GM12872 (cell line): ENCODE results near the gene STARD4.

ENCODE experiments used
- TF ChIP-seq, protein P1 (sequence below): IDR thresholded peaks from 3 replicates; pipeline ENCODE4 v1.5.1; 2011; ENCODE audit warnings: low read depth, mild to moderate bottlenecking, low read length, moderate library complexity; ENCODE audit not compliant: insufficient read depth

The STARD4 gene

DNA sequence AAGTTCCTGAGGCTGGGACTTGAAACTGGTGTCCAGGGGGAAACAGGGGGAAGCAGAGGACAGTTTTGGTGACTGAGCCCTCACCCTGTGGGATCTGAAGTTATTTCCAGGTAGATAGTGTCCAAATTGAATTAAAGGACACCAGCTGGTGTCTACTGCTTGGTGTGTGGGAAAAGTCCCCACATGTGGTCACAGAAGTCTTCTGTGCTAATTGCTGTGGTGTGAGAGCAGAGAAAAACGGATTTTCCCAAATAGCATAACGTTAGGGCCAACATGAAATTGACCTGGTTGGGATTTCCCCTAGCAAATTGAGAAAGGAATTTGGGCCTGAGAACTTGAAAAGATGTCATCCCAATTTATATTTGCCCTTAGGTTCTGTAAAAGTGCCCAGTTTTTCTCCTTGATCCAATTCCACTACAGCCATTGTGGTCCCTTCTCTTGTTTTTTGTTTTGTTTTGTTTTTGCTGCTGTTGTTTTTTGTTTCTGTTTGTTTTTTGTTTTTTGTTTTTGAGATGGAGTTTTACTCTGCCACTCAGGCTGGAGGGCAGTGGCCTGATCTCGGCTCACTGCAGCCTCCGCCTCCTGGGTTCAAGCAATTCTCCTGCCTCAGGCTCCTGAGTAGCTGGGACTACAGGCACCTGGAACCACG is 5.6 kb upstream of the STARD4 start:
- TF ChIP-seq, protein P1, sequence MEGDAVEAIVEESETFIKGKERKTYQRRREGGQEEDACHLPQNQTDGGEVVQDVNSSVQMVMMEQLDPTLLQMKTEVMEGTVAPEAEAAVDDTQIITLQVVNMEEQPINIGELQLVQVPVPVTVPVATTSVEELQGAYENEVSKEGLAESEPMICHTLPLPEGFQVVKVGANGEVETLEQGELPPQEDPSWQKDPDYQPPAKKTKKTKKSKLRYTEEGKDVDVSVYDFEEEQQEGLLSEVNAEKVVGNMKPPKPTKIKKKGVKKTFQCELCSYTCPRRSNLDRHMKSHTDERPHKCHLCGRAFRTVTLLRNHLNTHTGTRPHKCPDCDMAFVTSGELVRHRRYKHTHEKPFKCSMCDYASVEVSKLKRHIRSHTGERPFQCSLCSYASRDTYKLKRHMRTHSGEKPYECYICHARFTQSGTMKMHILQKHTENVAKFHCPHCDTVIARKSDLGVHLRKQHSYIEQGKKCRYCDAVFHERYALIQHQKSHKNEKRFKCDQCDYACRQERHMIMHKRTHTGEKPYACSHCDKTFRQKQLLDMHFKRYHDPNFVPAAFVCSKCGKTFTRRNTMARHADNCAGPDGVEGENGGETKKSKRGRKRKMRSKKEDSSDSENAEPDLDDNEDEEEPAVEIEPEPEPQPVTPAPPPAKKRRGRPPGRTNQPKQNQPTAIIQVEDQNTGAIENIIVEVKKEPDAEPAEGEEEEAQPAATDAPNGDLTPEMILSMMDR: no peak

DNA sequence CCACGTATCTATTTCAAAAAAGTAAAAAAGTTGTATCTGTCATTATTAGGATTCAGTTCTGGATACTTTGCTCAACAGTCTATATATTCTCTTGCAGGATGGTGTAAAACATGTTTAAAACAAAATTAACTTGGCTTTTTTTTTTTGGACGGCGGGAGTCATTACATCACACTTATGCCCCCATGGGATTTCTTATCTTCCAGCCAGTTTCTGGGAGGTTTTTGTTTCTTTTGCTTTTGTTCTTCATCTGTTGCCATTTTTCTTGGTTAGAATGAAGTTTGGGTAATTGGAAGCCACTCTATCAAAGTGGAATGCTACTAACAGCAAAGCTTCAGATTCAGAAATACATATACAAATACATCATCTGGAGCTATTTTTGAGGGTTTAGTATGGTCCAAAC is 1.8 kb upstream of the STARD4 start:
- TF ChIP-seq, protein P1: no peak

DNA sequence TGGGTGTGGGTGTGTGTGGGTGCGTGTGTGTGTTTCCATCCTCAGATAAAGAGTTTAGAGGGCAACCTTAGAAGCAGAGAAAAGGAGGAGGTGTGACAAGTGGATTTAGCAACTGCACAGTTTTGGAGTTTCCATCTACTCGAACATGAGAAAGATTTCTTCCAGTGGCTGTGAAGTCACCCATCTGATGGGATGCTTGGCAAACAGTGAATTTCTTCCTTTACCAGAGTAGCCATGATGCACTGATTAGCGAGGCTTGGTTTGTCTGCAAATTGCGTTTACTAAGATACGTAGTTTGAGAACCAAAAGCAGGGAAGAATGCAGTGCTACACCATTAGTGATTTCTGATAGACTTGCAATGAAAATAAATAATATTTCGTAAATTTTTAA is 791 bp upstream of the STARD4 start:
- TF ChIP-seq, protein P1: no peak

DNA sequence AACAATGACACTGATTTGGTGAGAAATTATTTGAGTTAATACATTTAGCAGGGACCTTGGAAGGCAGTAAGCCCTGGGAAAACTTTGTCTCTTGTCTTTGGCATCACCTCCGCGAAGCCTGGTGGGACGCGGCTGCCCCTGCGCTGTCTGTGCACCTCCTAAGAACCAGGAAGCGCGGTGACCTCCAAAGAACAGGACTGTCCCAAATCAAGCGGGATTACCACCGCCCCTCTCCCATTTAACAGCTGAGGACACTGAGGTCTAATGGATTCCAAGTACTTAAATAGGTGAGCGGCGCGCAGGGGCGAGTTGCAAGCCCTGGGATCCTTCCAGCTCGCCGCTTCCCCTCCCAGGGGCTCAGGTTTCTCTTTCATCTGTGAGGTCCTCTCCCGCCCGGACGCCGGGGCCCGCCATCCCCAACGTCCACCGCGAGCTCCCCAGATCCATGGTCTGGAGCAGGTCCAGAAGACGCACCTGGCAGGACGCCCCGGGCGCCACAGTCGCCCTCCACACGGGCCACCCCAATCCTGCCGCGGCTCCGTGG is 432 bp downstream of the STARD4 start:
- TF ChIP-seq, protein P1: no peak

DNA sequence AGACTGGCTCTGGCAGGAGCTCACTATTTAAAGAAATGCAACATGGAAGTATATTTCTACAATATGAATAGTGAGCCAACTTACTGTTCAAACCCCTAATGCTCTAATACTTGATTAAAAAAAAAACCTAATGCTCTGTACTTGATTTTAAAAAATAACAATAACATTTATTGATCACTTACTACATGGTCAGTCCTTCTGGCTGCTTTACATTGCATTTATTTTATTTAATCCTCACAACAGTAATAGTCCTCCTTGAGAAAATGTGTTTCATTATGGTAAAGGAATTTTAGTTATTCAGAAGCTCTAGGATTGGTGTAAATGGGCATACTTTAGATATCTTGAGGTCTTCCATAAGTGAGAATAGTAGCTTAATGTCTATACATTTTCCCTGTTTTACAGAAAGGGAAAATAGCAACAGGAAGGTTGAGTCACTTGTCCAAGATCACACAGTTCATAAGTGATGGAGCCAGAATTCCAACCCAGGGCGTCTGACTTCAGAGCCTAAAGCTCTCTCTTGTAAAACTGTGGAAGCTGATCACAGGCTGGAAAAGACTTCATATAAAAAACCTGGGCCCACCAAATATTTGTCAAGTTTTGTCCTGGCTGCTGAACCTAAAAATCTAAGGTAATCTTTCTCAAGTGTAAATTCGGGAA is 1.0 kb downstream of the STARD4 start:
- TF ChIP-seq, protein P1: no peak

DNA sequence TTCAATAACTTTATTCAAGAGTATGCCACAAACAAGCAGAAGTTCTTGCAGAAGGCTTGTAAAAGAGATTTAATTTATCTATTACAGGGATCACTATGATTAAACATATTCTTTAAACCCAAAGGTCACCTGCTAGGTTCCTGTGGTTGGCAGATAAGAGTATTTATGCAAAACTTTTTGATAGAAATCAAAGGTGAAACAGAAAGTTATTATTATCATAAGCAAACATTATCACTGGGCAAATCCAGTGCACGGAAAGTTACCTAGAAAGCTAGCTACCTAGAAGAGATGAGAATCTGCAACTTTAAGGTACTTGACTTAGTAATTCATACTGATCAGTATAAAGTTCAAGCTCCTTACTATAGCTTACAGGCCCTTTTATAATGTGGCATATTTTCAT is 3.2 kb downstream of the STARD4 start:
- TF ChIP-seq, protein P1: no peak

DNA sequence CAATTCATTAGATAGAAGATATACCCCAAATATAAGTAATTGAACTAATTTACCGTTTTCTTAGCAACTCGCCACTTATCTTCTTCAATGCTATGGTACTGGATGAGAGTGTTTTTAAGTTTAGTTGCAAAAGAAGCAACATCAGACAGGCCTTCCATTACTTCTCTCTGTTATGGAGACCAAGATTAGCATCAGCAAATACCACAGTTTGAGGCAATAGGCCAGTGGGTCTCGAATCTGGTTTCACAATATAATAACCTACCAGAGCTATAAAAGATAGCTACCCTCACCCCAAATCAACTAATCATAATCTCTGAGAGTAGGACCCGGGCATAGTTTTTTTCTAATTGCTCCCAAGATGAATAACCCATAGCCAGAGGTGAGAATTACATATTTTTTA is 5.1 kb downstream of the STARD4 start:
- TF ChIP-seq, protein P1: no peak
